ENCODE results near the gene SEMA3B.
"Not testable (repeated sequence)": the region's sequence is repeated elsewhere in the genome, so short reads cannot be mapped to it uniquely, and the experiment has no call there.

Gene SEMA3B

GRCh38 chr3:50244813-50245212, 24.1 kb upstream of the SEMA3B start:
- not testable (repeated sequence) for DNase-seq; H3K4me3 ChIP-seq (ENCODE audit: insufficient read depth, low read depth, low read length, poor library complexity, severe bottlenecking); H3K27me3 ChIP-seq (replicated peaks; ENCODE audit: control insufficient read depth, insufficient read depth, low read length, poor library complexity, severe bottlenecking); H3K9me3 ChIP-seq (ENCODE audit: control insufficient read depth, low read length)
- Histone ChIP-seq H3K27ac (ENCODE audit: insufficient read depth, low read length, poor library complexity, severe bottlenecking) (peak overlapping the region; percentile 84), H3K36me3 (ENCODE audit: control insufficient read depth, insufficient read depth, low read length) (peaks cover 18% of the 10 kb centered on the region), H3K4me1 (ENCODE audit: control insufficient read depth, insufficient read depth, low read length, poor library complexity, severe bottlenecking) (peaks cover 82% of the 10 kb centered on the region)

- Histone ChIP-seq H3K27ac (ENCODE audit: insufficient read depth, low read length, poor library complexity, severe bottlenecking) (peak overlapping the region; percentile 84), H3K27me3 (replicated peaks; ENCODE audit: control insufficient read depth, insufficient read depth, low read length, poor library complexity, severe bottlenecking) (no peaks in the 10 kb centered on the region), H3K4me1 (ENCODE audit: control insufficient read depth, insufficient read depth, low read length, poor library complexity, severe bottlenecking) (peaks cover 77% of the 10 kb centered on the region), H3K36me3 (ENCODE audit: control insufficient read depth, insufficient read depth, low read length) (peaks cover 18% of the 10 kb centered on the region), H3K9me3 (ENCODE audit: control insufficient read depth, low read length) (no peaks in the 10 kb centered on the region), H3K4me3 (ENCODE audit: insufficient read depth, low read depth, low read length, poor library complexity, severe bottlenecking) (peak overlapping the region; percentile 33)
- DNase-seq, result no peak
Observed at GRCh38 chr3:50245251-50245745, 23.6 kb upstream of the SEMA3B start.

- Histone ChIP-seq H3K4me3 (ENCODE audit: insufficient read depth, low read depth, low read length, poor library complexity, severe bottlenecking) (peak overlapping the region; percentile 33), H3K9me3 (ENCODE audit: control insufficient read depth, low read length) (no peaks in the 10 kb centered on the region), H3K27me3 (replicated peaks; ENCODE audit: control insufficient read depth, insufficient read depth, low read length, poor library complexity, severe bottlenecking) (no peaks in the 10 kb centered on the region), H3K36me3 (ENCODE audit: control insufficient read depth, insufficient read depth, low read length) (peaks cover 20% of the 10 kb centered on the region), H3K4me1 (ENCODE audit: control insufficient read depth, insufficient read depth, low read length, poor library complexity, severe bottlenecking) (peaks cover 72% of the 10 kb centered on the region), H3K27ac (ENCODE audit: insufficient read depth, low read length, poor library complexity, severe bottlenecking) (peak overlapping the region; percentile 84)
- peak; percentile 87 to 93 (median 91) for DNase-seq
Observed at GRCh38 chr3:50245831-50246516, 23.0 kb upstream of the SEMA3B start.

GRCh38 chr3:50246517-50246954, 22.4 kb upstream of the SEMA3B start:
- Histone ChIP-seq H3K4me1 (ENCODE audit: control insufficient read depth, insufficient read depth, low read length, poor library complexity, severe bottlenecking) (peaks cover 66% of the 10 kb centered on the region), H3K4me3 (ENCODE audit: insufficient read depth, low read depth, low read length, poor library complexity, severe bottlenecking) (peak overlapping the region; percentile 23), H3K36me3 (ENCODE audit: control insufficient read depth, insufficient read depth, low read length) (peaks cover 25% of the 10 kb centered on the region)

GRCh38 chr3:50248387-50248786, 20.6 kb upstream of the SEMA3B start:
- Histone ChIP-seq H3K27me3 (replicated peaks; ENCODE audit: control insufficient read depth, insufficient read depth, low read length, poor library complexity, severe bottlenecking) (no peaks in the 10 kb centered on the region), H3K36me3 (ENCODE audit: control insufficient read depth, insufficient read depth, low read length) (peaks cover 43% of the 10 kb centered on the region), H3K4me1 (ENCODE audit: control insufficient read depth, insufficient read depth, low read length, poor library complexity, severe bottlenecking) (peaks cover 48% of the 10 kb centered on the region), H3K27ac (ENCODE audit: insufficient read depth, low read length, poor library complexity, severe bottlenecking) (peak overlapping the region; percentile 46), H3K9me3 (ENCODE audit: control insufficient read depth, low read length) (no peaks in the 10 kb centered on the region), H3K4me3 (ENCODE audit: insufficient read depth, low read depth, low read length, poor library complexity, severe bottlenecking) (no peak overlapping the region)
- no peak for DNase-seq

More at GRCh38 chr3:50246517-50246954, 22.4 kb upstream of the SEMA3B start:
- Histone ChIP-seq H3K9me3 (ENCODE audit: control insufficient read depth, low read length) (no peaks in the 10 kb centered on the region), H3K27ac (ENCODE audit: insufficient read depth, low read length, poor library complexity, severe bottlenecking) (peak overlapping the region; percentile 84), H3K27me3 (replicated peaks; ENCODE audit: control insufficient read depth, insufficient read depth, low read length, poor library complexity, severe bottlenecking) (no peaks in the 10 kb centered on the region)
- DNase-seq, result peak; percentile 71 to 72 (median 71)

- Histone ChIP-seq H3K27me3 (replicated peaks; ENCODE audit: control insufficient read depth, insufficient read depth, low read length, poor library complexity, severe bottlenecking) (no peaks in the 10 kb centered on the region), H3K4me1 (ENCODE audit: control insufficient read depth, insufficient read depth, low read length, poor library complexity, severe bottlenecking) (peaks cover 37% of the 10 kb centered on the region), H3K4me3 (ENCODE audit: insufficient read depth, low read depth, low read length, poor library complexity, severe bottlenecking) (no peak overlapping the region), H3K27ac (ENCODE audit: insufficient read depth, low read length, poor library complexity, severe bottlenecking) (peak overlapping the region; percentile 46), H3K9me3 (ENCODE audit: control insufficient read depth, low read length) (no peaks in the 10 kb centered on the region), H3K36me3 (ENCODE audit: control insufficient read depth, insufficient read depth, low read length) (peaks cover 54% of the 10 kb centered on the region)
- no peak for DNase-seq
Observed at GRCh38 chr3:50249457-50249856, 19.5 kb upstream of the SEMA3B start.

- peaks cover 27% of the 10 kb centered on the region for H3K4me1 ChIP-seq (ENCODE audit: control insufficient read depth, insufficient read depth, low read length, poor library complexity, severe bottlenecking)
- no peak overlapping the region for H3K4me3 ChIP-seq (ENCODE audit: insufficient read depth, low read depth, low read length, poor library complexity, severe bottlenecking)
- H3K27ac ChIP-seq (ENCODE audit: insufficient read depth, low read length, poor library complexity, severe bottlenecking), result no peak overlapping the region
- no peak for DNase-seq
- H3K27me3 ChIP-seq (replicated peaks; ENCODE audit: control insufficient read depth, insufficient read depth, low read length, poor library complexity, severe bottlenecking), result no peaks in the 10 kb centered on the region
- no peaks in the 10 kb centered on the region for H3K9me3 ChIP-seq (ENCODE audit: control insufficient read depth, low read length)
- H3K36me3 ChIP-seq (ENCODE audit: control insufficient read depth, insufficient read depth, low read length), result peaks cover 64% of the 10 kb centered on the region
Observed at GRCh38 chr3:50250514-50250913, 18.4 kb upstream of the SEMA3B start.

- Histone ChIP-seq H3K27ac (ENCODE audit: insufficient read depth, low read length, poor library complexity, severe bottlenecking) (no peak overlapping the region), H3K27me3 (replicated peaks; ENCODE audit: control insufficient read depth, insufficient read depth, low read length, poor library complexity, severe bottlenecking) (no peaks in the 10 kb centered on the region), H3K4me3 (ENCODE audit: insufficient read depth, low read depth, low read length, poor library complexity, severe bottlenecking) (no peak overlapping the region), H3K36me3 (ENCODE audit: control insufficient read depth, insufficient read depth, low read length) (peaks cover 68% of the 10 kb centered on the region), H3K9me3 (ENCODE audit: control insufficient read depth, low read length) (no peaks in the 10 kb centered on the region), H3K4me1 (ENCODE audit: control insufficient read depth, insufficient read depth, low read length, poor library complexity, severe bottlenecking) (peaks cover 19% of the 10 kb centered on the region)
- no peak for DNase-seq
Observed at GRCh38 chr3:50251220-50251619, 17.7 kb upstream of the SEMA3B start.

GRCh38 chr3:50254577-50255250, 14.2 kb upstream of the SEMA3B start:
- Histone ChIP-seq H3K4me1 (ENCODE audit: control insufficient read depth, insufficient read depth, low read length, poor library complexity, severe bottlenecking) (no peaks in the 10 kb centered on the region), H3K27me3 (replicated peaks; ENCODE audit: control insufficient read depth, insufficient read depth, low read length, poor library complexity, severe bottlenecking) (no peaks in the 10 kb centered on the region), H3K9me3 (ENCODE audit: control insufficient read depth, low read length) (no peaks in the 10 kb centered on the region), H3K4me3 (ENCODE audit: insufficient read depth, low read depth, low read length, poor library complexity, severe bottlenecking) (no peak overlapping the region), H3K27ac (ENCODE audit: insufficient read depth, low read length, poor library complexity, severe bottlenecking) (peak overlapping the region; percentile 2), H3K36me3 (ENCODE audit: control insufficient read depth, insufficient read depth, low read length) (peaks cover 77% of the 10 kb centered on the region)
- no peak for DNase-seq

GRCh38 chr3:50255251-50255615, 13.7 kb upstream of the SEMA3B start:
- Histone ChIP-seq H3K9me3 (ENCODE audit: control insufficient read depth, low read length) (no peaks in the 10 kb centered on the region), H3K36me3 (ENCODE audit: control insufficient read depth, insufficient read depth, low read length) (peaks cover 77% of the 10 kb centered on the region), H3K27me3 (replicated peaks; ENCODE audit: control insufficient read depth, insufficient read depth, low read length, poor library complexity, severe bottlenecking) (no peaks in the 10 kb centered on the region), H3K27ac (ENCODE audit: insufficient read depth, low read length, poor library complexity, severe bottlenecking) (peak overlapping the region; percentile 2), H3K4me3 (ENCODE audit: insufficient read depth, low read depth, low read length, poor library complexity, severe bottlenecking) (no peak overlapping the region), H3K4me1 (ENCODE audit: control insufficient read depth, insufficient read depth, low read length, poor library complexity, severe bottlenecking) (peaks cover 3% of the 10 kb centered on the region)
- no peak for DNase-seq
